Measurements from ENCODE around the gene CHST14. TPM values are rescaled to one million over a fixed set of nuclear protein-coding genes. Genes with fewer than 3 reads are reported as not detected.
A peak's percentile ranks its signal among the peaks of the same experiment; 100 is the strongest.

The CHST14 gene
- total RNA-seq, 1 donor from 2014 or later: 25.7 TPM

- Mint-ChIP-seq H3K4me1 (ENCODE audit: low read depth, unreplicated experiment) (no peaks in the 10 kb centered on the region), H3K9me3 (ENCODE audit: unreplicated experiment) (peaks cover under 1% of the 10 kb centered on the region), H3K27ac (ENCODE audit: unreplicated experiment) (no peak overlapping the region), H3K36me3 (ENCODE audit: low read depth, unreplicated experiment) (no peaks in the 10 kb centered on the region), H3K27me3 (ENCODE audit: low read depth, unreplicated experiment) (peaks cover 27% of the 10 kb centered on the region), H3K4me3 (ENCODE audit: unreplicated experiment) (no peak overlapping the region)
- DNase-seq (ENCODE audit: low read depth): no peak
- Histone ChIP-seq H3K27me3 (ENCODE audit: insufficient read depth, low read length) (peaks cover 24% of the 10 kb centered on the region), H3K4me3 (ENCODE audit: insufficient read depth, low read depth, low read length) (no peak overlapping the region), H3K36me3 (ENCODE audit: insufficient read depth, low read length) (no peaks in the 10 kb centered on the region), H3K9me3 (ENCODE audit: insufficient read depth, low read depth, low read length) (no peaks in the 10 kb centered on the region), H3K79me2 (ENCODE audit: insufficient read depth, low read length) (no peaks in the 10 kb centered on the region), H3K4me2 (ENCODE audit: low read length) (no peak overlapping the region), H3K4me1 (ENCODE audit: insufficient read depth, low read length) (peaks cover 18% of the 10 kb centered on the region), H4K20me1 (ENCODE audit: insufficient read depth, low read length) (no peaks in the 10 kb centered on the region), H3K9ac (ENCODE audit: low read length) (no peak overlapping the region), H3K27ac (ENCODE audit: low read depth, low read length) (no peak overlapping the region), H2AFZ (ENCODE audit: low read depth, low read length) (no peak overlapping the region)
- no peak for TF ChIP-seq EZH2 (IDR thresholded peaks at IDR 0.05; ENCODE audit: insufficient read depth, low read length)
- TF ChIP-seq CTCF (IDR thresholded peaks at IDR 0.05; ENCODE audit: insufficient read depth, low read depth, low read length): no peak
- FAIRE-seq: no peak
Observed at GRCh38 chr15:40499931-40500330, 29.1 kb downstream of the CHST14 start.

DNA sequence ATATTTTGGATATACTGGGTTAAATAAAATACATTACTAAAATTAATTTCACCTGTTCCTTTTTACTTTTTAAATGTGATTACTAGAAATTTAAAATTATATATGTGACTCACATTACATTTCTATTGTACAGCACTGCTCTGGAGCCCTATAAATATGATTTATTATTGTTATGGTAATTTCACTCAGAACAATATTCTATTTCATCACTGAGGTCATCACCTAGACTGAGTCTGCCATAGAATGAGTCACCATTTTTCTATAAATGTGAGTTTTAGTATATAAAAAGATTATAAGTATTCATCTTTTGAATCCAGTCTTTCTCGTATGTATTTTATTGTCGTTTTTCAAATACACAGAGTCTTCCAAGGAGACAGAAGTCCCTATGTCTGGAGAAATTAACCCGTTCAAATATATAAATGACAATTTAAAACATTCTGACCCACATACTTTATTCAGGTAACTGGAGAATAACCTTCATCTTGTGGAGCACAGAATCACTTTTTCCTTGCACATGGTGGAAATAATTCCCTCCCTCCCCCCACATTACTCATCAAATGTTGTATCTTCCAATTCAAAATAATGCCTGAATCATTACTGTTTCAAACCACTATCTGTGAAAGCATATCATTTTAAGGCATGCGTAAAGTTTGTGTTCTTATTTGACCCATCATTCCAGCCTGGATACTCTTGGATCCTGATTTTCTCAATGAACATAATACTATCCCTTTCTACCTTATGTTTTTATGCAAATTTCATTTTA is 30.0 kb downstream of the CHST14 start:
- Histone ChIP-seq H3K9ac (ENCODE audit: low read length) (no peak overlapping the region), H3K79me2 (ENCODE audit: insufficient read depth, low read length) (no peaks in the 10 kb centered on the region), H4K20me1 (ENCODE audit: insufficient read depth, low read length) (no peaks in the 10 kb centered on the region), H3K27ac (ENCODE audit: low read depth, low read length) (no peak overlapping the region), H3K4me2 (ENCODE audit: low read length) (peak overlapping the region; percentile 36), H3K36me3 (ENCODE audit: insufficient read depth, low read length) (no peaks in the 10 kb centered on the region), H3K4me1 (ENCODE audit: insufficient read depth, low read length) (peaks cover 18% of the 10 kb centered on the region), H3K9me3 (ENCODE audit: insufficient read depth, low read depth, low read length) (no peaks in the 10 kb centered on the region), H2AFZ (ENCODE audit: low read depth, low read length) (no peak overlapping the region), H3K4me3 (ENCODE audit: insufficient read depth, low read depth, low read length) (no peak overlapping the region), H3K27me3 (ENCODE audit: insufficient read depth, low read length) (peaks cover 18% of the 10 kb centered on the region)
- DNase-seq (ENCODE audit: low read depth): peak; percentile 44
- Mint-ChIP-seq H3K4me3 (ENCODE audit: unreplicated experiment) (no peak overlapping the region), H3K4me1 (ENCODE audit: low read depth, unreplicated experiment) (no peaks in the 10 kb centered on the region), H3K36me3 (ENCODE audit: low read depth, unreplicated experiment) (no peaks in the 10 kb centered on the region), H3K27ac (ENCODE audit: unreplicated experiment) (no peak overlapping the region), H3K27me3 (ENCODE audit: low read depth, unreplicated experiment) (peaks cover 26% of the 10 kb centered on the region), H3K9me3 (ENCODE audit: unreplicated experiment) (no peaks in the 10 kb centered on the region)
- TF ChIP-seq CTCF (IDR thresholded peaks at IDR 0.05; ENCODE audit: insufficient read depth, low read depth, low read length) (no peak), EZH2 (IDR thresholded peaks at IDR 0.05; ENCODE audit: insufficient read depth, low read length) (no peak)
- no peak for FAIRE-seq

- FAIRE-seq (no peak), DNase-seq (ENCODE audit: low read depth) (no peak)
- no peaks in the 10 kb centered on the region for H3K9me3 Mint-ChIP-seq (ENCODE audit: unreplicated experiment)
- TF ChIP-seq EZH2 (IDR thresholded peaks at IDR 0.05; ENCODE audit: insufficient read depth, low read length): no peak
- peaks cover 28% of the 10 kb centered on the region for H3K27me3 Mint-ChIP-seq (ENCODE audit: low read depth, unreplicated experiment)
- Histone ChIP-seq H3K36me3 (ENCODE audit: insufficient read depth, low read length) (no peaks in the 10 kb centered on the region), H3K79me2 (ENCODE audit: insufficient read depth, low read length) (no peaks in the 10 kb centered on the region), H3K27me3 (ENCODE audit: insufficient read depth, low read length) (peaks cover 19% of the 10 kb centered on the region), H2AFZ (ENCODE audit: low read depth, low read length) (no peak overlapping the region), H3K4me2 (ENCODE audit: low read length) (no peak overlapping the region), H3K4me3 (ENCODE audit: insufficient read depth, low read depth, low read length) (no peak overlapping the region), H4K20me1 (ENCODE audit: insufficient read depth, low read length) (no peaks in the 10 kb centered on the region), H3K9me3 (ENCODE audit: insufficient read depth, low read depth, low read length) (no peaks in the 10 kb centered on the region), H3K27ac (ENCODE audit: low read depth, low read length) (no peak overlapping the region), H3K4me1 (ENCODE audit: insufficient read depth, low read length) (peaks cover 18% of the 10 kb centered on the region), H3K9ac (ENCODE audit: low read length) (no peak overlapping the region)
- no peaks in the 10 kb centered on the region for H3K36me3 Mint-ChIP-seq (ENCODE audit: low read depth, unreplicated experiment)
- H3K4me1 Mint-ChIP-seq (ENCODE audit: low read depth, unreplicated experiment): no peaks in the 10 kb centered on the region
- H3K27ac Mint-ChIP-seq (ENCODE audit: unreplicated experiment): no peak overlapping the region
- no peak overlapping the region for H3K4me3 Mint-ChIP-seq (ENCODE audit: unreplicated experiment)
Observed at GRCh38 chr15:40501487-40501886, 30.7 kb downstream of the CHST14 start.
